IPS DF 6.9 (cell line): Measurements from ENCODE around the gene LCN15.
"Not testable (repeated sequence)": the region's sequence is repeated elsewhere in the genome, so short reads cannot be mapped to it uniquely, and the experiment has no call there.

ENCODE experiments used
- DNase-seq: peaks from one replicate; pipeline ENCODE4 v3.0.0-alpha.2; 2013; ENCODE audit warnings: low read depth, low spot score
- H3K27ac ChIP-seq: one replicate; pipeline ENCODE4 v1.5.1; 2013; ENCODE audit warnings: low read length, control low read depth
- H3K27me3 ChIP-seq: 2 replicates; pipeline ENCODE4 v1.6.1; 2013; ENCODE audit warnings: mild to moderate bottlenecking, low read length; ENCODE audit not compliant: control insufficient read depth, insufficient read depth
- H3K36me3 ChIP-seq: 2 replicates; pipeline ENCODE4 v1.6.1; 2013; ENCODE audit warnings: low read length; ENCODE audit not compliant: control insufficient read depth, insufficient read depth
- H3K4me1 ChIP-seq: 2 replicates; pipeline ENCODE4 v1.6.1; 2013; ENCODE audit warnings: low read length; ENCODE audit not compliant: control insufficient read depth, insufficient read depth
- H3K4me3 ChIP-seq: 2 replicates; pipeline ENCODE4 v1.5.1; 2013; ENCODE audit warnings: mild to moderate bottlenecking, low read length
- H3K9me3 ChIP-seq: 2 replicates; pipeline ENCODE4 v1.6.1; 2013; ENCODE audit warnings: low read length, inconsistent platforms; ENCODE audit not compliant: control insufficient read depth, insufficient read depth
- WGBS: extraction: QIAGEN DNeasy Blood & Tissue Kit; methylation state at CpG from one replicate; pipeline ENCODE4 v1.1.7; 2013; ENCODE audit warnings: mixed read lengths, missing lambda C conversion rate; ENCODE audit not compliant: insufficient read length, insufficient coverage; 5-methylcytosine and 5-hydroxymethylcytosine counted together

LCN15 gene

DNA sequence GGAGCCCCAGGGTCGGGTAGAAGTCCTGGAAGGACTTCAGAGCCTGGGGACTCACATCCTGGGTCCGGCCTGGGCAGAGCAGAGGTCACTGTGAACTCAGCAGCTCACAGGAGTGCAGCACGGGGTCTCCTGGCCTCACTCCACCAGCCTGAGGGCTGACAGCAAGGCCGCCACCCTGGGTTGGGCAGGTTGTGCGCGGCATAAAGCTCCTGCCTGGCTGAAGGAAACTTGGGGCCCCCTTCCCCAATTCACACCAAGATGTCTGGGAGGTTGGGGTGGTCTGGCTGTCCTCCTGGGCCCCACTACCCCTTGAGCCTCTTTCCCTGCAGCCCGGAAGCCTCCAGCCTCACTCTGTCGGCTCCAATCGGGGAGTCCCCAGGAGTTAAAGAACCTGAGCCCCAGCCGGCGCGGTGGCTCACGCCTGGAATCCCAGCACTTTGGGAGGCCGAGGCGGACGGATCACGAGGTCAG is 2.1 kb downstream of the LCN15 start:
- no CpG with 5 or more reads among the region's 17 CpGs for WGBS
- Histone ChIP-seq H3K4me3 (no peak overlapping the region), H3K9me3 (no peaks in the 10 kb centered on the region), H3K36me3 (no peaks in the 10 kb centered on the region), H3K27me3 (no peaks in the 10 kb centered on the region), H3K4me1 (peaks cover 4% of the 10 kb centered on the region; the same call in 1 of the 2 replicates), H3K27ac (no peak overlapping the region)
- no peak for DNase-seq

DNA sequence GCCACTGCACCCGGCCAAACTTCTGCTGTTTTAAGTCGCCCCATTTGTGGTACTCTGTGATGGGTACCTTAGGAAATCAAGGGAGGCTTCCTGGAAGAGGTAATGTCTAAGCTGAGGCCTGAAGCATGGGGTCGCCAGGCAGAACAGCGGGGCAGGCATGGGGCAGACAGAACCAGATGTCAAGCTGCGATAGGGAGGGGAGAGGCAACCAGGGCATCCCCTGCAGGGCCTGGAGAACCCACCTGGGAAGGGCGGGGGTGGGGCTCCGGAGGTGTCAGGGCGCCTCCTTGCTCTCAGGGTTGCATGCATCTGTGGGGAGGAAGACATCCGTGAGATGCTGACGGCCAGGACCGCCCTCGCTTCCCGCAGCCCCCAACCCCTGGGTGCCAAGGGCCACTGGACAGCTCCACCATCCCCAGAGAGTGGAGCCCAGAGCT is 2.8 kb downstream of the LCN15 start:
- Histone ChIP-seq H3K27ac (no peak overlapping the region), H3K4me3 (no peak overlapping the region), H3K36me3 (no peaks in the 10 kb centered on the region), H3K9me3 (no peaks in the 10 kb centered on the region), H3K27me3 (no peaks in the 10 kb centered on the region), H3K4me1 (peaks cover 4% of the 10 kb centered on the region; the same call in 1 of the 2 replicates)
- DNase-seq = no peak
- no CpG with 5 or more reads among the region's 13 CpGs for WGBS

DNA sequence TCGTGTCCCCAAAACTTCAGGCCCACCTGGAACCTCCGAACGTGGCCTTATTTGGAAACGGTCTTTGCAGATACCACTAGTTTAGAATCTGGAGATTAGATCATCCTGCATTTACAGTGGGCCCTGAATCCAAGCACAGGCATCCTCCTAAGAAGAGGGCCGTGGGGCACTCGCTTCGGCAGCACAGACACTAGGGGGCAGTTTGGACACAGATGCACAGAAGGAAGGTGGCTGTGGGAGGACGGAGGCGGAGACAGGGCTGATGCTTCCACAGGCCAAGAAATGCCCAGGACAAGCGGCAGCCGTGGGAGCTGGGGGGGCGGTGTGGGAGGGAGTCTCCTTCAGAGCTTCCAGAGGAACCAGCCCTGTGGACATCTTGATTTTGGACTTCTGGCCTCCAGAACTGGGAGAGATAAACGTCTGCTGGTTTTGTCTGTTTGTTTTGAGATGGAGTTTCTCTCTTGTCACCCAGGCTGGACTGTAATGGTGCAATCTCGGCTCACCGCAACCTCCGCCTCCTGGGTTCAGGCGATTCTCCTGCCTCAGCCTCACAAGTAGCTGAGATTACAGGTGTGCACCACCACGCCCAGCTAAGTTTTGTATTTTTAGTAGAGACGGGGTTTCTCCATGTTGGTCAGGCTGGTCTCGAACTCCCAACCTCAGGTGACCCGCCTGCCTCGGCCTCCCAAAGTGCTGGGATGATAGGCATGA is 3.3 kb downstream of the LCN15 start:
- DNase-seq, H3K27ac ChIP-seq, H3K27me3 ChIP-seq, H3K9me3 ChIP-seq, H3K4me3 ChIP-seq, H3K36me3 ChIP-seq, H3K4me1 ChIP-seq: not testable (repeated sequence)
- no CpG with 5 or more reads among the region's 22 CpGs for WGBS

DNA sequence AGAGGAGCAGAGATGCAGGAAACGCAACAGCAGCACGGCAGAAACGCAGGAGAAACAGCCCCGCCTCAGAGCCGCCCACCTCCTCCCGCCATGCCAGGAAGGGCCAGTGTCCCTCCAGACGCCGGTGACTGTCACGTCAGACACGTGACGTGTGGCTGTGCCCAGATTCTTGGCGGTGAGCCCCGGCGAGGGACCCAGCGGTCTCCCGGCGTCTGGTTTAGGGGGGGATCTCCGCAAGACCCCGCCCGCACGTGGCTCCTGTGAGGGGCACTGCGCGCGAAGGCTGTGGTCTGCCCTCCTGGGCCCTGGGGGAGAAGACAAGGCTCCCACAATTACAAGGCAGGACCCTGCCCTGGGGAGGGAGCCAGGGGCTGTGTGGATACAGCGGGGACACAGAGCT is 3.9 kb downstream of the LCN15 start:
- H3K36me3 ChIP-seq = no peaks in the 10 kb centered on the region
- no peaks in the 10 kb centered on the region for H3K9me3 ChIP-seq
- H3K27ac ChIP-seq = no peak overlapping the region
- no CpG with 5 or more reads among the region's 25 CpGs for WGBS
- no peak for DNase-seq
- no peak overlapping the region for H3K4me3 ChIP-seq
- peaks cover 4% of the 10 kb centered on the region; the same call in 1 of the 2 replicates for H3K4me1 ChIP-seq
- no peaks in the 10 kb centered on the region for H3K27me3 ChIP-seq

DNA sequence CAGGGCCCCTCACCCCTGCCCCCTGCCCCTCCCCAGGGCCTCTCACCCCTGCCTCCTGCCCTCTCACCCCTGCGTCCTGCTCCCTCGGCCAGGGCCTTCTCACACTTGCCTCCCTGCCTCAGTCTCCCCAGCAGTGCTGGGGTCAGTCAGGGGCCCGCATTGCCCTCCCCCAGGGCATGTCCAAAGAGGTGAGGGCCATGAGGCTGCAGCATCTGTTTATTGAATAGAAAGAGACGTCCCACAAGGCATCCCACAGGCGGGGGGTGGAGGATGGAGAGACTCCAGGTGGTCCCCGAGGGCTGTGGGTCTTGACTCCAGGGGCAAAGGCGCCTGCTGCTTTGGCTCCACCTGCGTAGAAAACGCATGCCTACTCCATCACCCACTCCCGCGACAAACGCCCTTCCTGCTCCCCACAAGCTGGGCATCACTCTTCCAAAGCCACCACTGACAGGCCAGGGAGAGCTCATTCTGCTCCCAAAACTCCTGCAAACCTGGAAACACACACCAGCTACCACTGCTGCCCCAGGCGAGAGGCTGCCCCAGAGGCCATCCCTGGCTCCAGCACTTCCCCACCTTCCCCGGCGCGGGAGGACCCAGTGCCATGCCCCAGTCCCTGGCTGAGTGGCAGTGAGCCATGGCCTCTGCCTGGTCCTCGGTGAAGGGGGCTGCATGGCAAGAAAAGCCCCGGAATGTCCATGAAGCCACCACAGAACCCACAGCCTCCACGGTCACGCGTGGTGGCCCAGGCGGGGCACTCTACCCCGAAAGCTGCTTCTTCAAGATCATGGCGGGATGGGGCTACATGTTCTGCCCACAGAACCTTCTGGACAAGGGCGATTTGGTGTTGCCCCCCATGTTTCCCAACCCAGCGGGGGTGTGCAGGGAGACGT is 4.6 kb downstream of the LCN15 start:
- Histone ChIP-seq H3K36me3 (no peaks in the 10 kb centered on the region), H3K4me1 (peaks cover 4% of the 10 kb centered on the region; the same call in 1 of the 2 replicates), H3K27ac (no peak overlapping the region), H3K4me3 (no peak overlapping the region), H3K9me3 (no peaks in the 10 kb centered on the region), H3K27me3 (no peaks in the 10 kb centered on the region)
- no CpG with 5 or more reads among the region's 27 CpGs for WGBS
- no peak for DNase-seq

DNA sequence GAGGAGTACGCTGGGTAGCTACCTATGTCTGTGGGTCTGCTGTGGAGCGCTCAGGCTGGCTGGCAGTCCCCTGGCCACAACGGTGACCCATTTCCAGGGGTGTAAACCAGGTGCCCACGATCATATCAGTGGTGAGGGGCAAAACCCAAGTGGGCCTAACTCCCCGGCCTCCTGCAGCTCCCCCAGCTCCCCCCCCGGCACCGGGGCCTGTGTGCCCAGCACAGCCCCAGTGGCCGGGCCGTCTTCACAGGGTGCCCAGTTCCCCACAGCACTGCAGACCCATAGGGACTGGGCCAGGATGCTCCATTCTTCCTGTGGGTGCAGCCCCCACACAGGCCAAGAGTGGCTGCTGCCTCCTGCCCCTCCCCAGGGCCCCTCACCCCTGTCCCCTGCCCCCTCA is 5.3 kb downstream of the LCN15 start:
- no peak for DNase-seq
- H3K36me3 ChIP-seq = no peaks in the 10 kb centered on the region
- no peak overlapping the region for H3K4me3 ChIP-seq
- no peaks in the 10 kb centered on the region for H3K27me3 ChIP-seq
- H3K27ac ChIP-seq = no peak overlapping the region
- peaks cover 4% of the 10 kb centered on the region; the same call in 1 of the 2 replicates for H3K4me1 ChIP-seq
- WGBS = no CpG with 5 or more reads among the region's 9 CpGs
- H3K9me3 ChIP-seq = no peaks in the 10 kb centered on the region

DNA sequence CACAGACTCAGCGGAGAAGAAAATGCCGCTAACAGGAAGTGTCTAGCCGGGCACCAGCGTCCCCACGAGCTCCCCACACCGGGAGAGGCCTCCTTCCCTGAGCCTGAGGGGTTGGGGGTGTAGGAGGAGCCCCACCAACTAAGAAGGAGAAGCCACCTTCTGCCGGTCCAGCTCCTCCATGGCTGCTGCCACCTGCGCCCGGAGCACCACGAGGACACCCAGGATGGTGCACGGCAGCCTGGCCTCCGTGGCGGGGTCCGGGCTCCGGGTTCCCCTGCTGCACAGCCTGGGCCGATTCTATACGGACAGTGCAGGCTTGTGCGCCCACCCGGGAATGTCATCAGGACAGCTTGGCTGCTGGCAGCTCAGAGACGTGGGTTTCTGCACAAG is 6.6 kb downstream of the LCN15 start:
- no peaks in the 10 kb centered on the region for H3K36me3 ChIP-seq
- H3K4me1 ChIP-seq = peaks cover 2% of the 10 kb centered on the region; the same call in 1 of the 2 replicates
- no peaks in the 10 kb centered on the region for H3K9me3 ChIP-seq
- no peak overlapping the region for H3K27ac ChIP-seq
- no peaks in the 10 kb centered on the region for H3K27me3 ChIP-seq
- DNase-seq = no peak
- WGBS = no CpG with 5 or more reads among the region's 20 CpGs
- H3K4me3 ChIP-seq = no peak overlapping the region

DNA sequence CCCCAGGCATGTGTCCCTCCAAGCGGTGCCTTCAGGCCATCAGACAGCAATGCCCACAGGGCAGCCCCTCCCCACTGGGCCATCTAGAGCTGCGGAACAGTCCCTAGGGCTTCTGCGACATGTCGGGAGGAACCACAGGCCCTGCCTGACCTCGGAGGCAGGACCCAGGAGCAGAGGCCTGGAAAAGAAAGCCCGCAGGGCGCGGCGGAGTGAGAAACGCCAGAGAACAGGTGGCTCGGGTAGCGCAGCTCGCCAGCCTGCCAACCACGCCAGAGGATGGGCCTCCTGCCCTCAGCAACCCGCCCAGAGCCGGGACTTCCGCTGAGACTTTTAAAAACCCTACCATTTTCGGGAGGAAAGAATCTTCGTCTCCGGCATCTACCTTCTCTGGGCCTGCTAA is 7.0 kb downstream of the LCN15 start:
- WGBS = no CpG with 5 or more reads among the region's 20 CpGs
- no peak for DNase-seq
- Histone ChIP-seq H3K36me3 (no peaks in the 10 kb centered on the region), H3K4me1 (peaks cover 2% of the 10 kb centered on the region; the same call in 1 of the 2 replicates), H3K27me3 (no peaks in the 10 kb centered on the region), H3K9me3 (no peaks in the 10 kb centered on the region), H3K27ac (no peak overlapping the region), H3K4me3 (no peak overlapping the region)

DNA sequence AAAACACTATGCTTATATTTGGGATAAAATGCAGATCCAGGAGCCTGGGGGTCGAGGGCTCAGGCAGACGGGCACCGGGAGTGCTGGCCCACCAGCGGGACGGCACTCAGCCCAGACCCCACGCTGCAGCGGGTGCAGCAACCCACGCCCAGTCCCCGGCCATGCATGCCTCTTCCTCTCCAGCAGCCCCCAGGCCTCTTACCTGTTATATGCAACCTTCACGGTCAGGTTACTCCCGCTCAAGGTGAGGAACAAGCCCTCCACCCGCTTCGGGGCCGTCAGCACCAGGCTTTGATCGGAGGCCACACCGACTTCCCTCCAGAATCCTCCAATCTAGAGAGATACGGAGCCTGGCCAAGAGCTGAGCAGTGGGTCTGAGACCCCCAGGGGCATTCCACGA is 7.5 kb downstream of the LCN15 start:
- no peaks in the 10 kb centered on the region for H3K9me3 ChIP-seq
- no peaks in the 10 kb centered on the region for H3K36me3 ChIP-seq
- H3K4me1 ChIP-seq = no peaks in the 10 kb centered on the region; the same call in 1 of the 2 replicates
- WGBS = no CpG with 5 or more reads among the region's 18 CpGs
- H3K27me3 ChIP-seq = no peaks in the 10 kb centered on the region
- H3K27ac ChIP-seq = no peak overlapping the region
- no peak overlapping the region for H3K4me3 ChIP-seq
- DNase-seq = no peak

DNA sequence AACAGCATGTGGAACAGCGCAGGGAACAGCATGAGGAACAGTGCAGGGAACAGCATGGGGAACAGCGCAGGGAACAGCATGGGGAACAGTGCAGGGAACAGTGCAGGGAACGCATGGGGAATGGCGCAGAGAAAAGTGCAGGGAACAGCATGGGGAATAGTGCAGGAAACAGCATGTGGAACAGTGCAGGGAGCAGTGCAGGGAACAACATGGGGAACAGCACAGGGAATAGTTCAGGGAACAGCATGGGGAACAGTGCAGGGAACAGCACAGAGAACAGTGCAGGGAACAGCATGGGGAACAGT is 8.2 kb downstream of the LCN15 start:
- Histone ChIP-seq H3K4me3 (no peak overlapping the region), H3K27me3 (no peaks in the 10 kb centered on the region), H3K27ac (no peak overlapping the region), H3K4me1 (no peaks in the 10 kb centered on the region; the same call in 1 of the 2 replicates), H3K9me3 (no peaks in the 10 kb centered on the region), H3K36me3 (no peaks in the 10 kb centered on the region)
- DNase-seq = no peak
- no CpG with 5 or more reads among the region's 4 CpGs for WGBS
